ENCODE data around the gene VOPP1. TPM values are rescaled to one million over a fixed set of nuclear protein-coding genes. Genes with fewer than 3 reads are reported as not detected.

The VOPP1 gene
- total RNA-seq, 1 donor from 2014 or later: 53.7 TPM

- Histone ChIP-seq H3K27ac (no peak overlapping the region), H3K36me3 (peaks cover 16% of the 10 kb centered on the region), H3K4me3 (no peak overlapping the region), H3K9me3 (no peaks in the 10 kb centered on the region), H3K27me3 (no peaks in the 10 kb centered on the region), H3K4me1 (no peaks in the 10 kb centered on the region)
- intact Hi-C loops (cut with DNase I): no loop called here
- no peak for TF ChIP-seq CTCF (IDR thresholded peaks at IDR 0.05)
- DNase-seq: no peak
- no peak for ATAC-seq
Measured at GRCh38 chr7:55486192-55486590, 86.1 kb downstream of the VOPP1 start.

GRCh38 chr7:55485501-55486191, 86.7 kb downstream of the VOPP1 start:
- DNase-seq: no peak
- intact Hi-C loops (cut with DNase I): no loop called here
- Histone ChIP-seq H3K27ac (no peak overlapping the region), H3K4me3 (no peak overlapping the region), H3K27me3 (no peaks in the 10 kb centered on the region), H3K4me1 (no peaks in the 10 kb centered on the region), H3K9me3 (no peaks in the 10 kb centered on the region), H3K36me3 (peaks cover 16% of the 10 kb centered on the region)
- TF ChIP-seq CTCF (IDR thresholded peaks at IDR 0.05): no peak
- ATAC-seq: no peak

GRCh38 chr7:55484834-55485233, 87.5 kb downstream of the VOPP1 start:
- DNase-seq (no peak), ATAC-seq (no peak)
- TF ChIP-seq CTCF (IDR thresholded peaks at IDR 0.05): no peak
- no peak overlapping the region for H3K4me3 ChIP-seq
- H3K4me1 ChIP-seq: no peaks in the 10 kb centered on the region
- peaks cover 8% of the 10 kb centered on the region for H3K36me3 ChIP-seq
- H3K27ac ChIP-seq: no peak overlapping the region
- intact Hi-C loops (cut with DNase I): no loop called here
- H3K9me3 ChIP-seq: no peaks in the 10 kb centered on the region
- H3K27me3 ChIP-seq: no peaks in the 10 kb centered on the region

- H3K27ac ChIP-seq: no peak overlapping the region
- ATAC-seq (no peak), DNase-seq (no peak)
- H3K9me3 ChIP-seq: no peaks in the 10 kb centered on the region
- peaks cover 2% of the 10 kb centered on the region for H3K36me3 ChIP-seq
- no peaks in the 10 kb centered on the region for H3K4me1 ChIP-seq
- H3K27me3 ChIP-seq: no peaks in the 10 kb centered on the region
- H3K4me3 ChIP-seq: no peak overlapping the region
- intact Hi-C loops (cut with DNase I): no loop called here
- no peak for TF ChIP-seq CTCF (IDR thresholded peaks at IDR 0.05)
Measured at GRCh38 chr7:55484241-55484640, 88.1 kb downstream of the VOPP1 start.

GRCh38 chr7:55483046-55483445, 89.3 kb downstream of the VOPP1 start:
- no peaks in the 10 kb centered on the region for H3K9me3 ChIP-seq
- intact Hi-C loops (cut with DNase I): no loop called here
- no peak for TF ChIP-seq CTCF (IDR thresholded peaks at IDR 0.05)

GRCh38 chr7:55481155-55481554, 91.1 kb downstream of the VOPP1 start:
- H3K4me3 ChIP-seq: no peak overlapping the region
- H3K36me3 ChIP-seq: no peaks in the 10 kb centered on the region
- no peaks in the 10 kb centered on the region for H3K9me3 ChIP-seq
- ATAC-seq (no peak), DNase-seq (no peak)
- H3K4me1 ChIP-seq: no peaks in the 10 kb centered on the region
- H3K27me3 ChIP-seq: no peaks in the 10 kb centered on the region
- TF ChIP-seq CTCF (IDR thresholded peaks at IDR 0.05): no peak
- intact Hi-C loops (cut with DNase I): no loop called here
- H3K27ac ChIP-seq: no peak overlapping the region

More at GRCh38 chr7:55483046-55483445, 89.3 kb downstream of the VOPP1 start:
- H3K27me3 ChIP-seq: no peaks in the 10 kb centered on the region
- no peaks in the 10 kb centered on the region for H3K4me1 ChIP-seq
- H3K4me3 ChIP-seq: no peak overlapping the region
- ATAC-seq (no peak), DNase-seq (no peak)
- H3K27ac ChIP-seq: no peak overlapping the region
- H3K36me3 ChIP-seq: no peaks in the 10 kb centered on the region
